HepG2 (cell line): ENCODE measurements around the gene ZNF490. TPM values are rescaled to one million over a fixed set of nuclear protein-coding genes. Genes with fewer than 3 reads are reported as not detected.
A peak's percentile ranks its signal among the peaks of the same experiment; 100 is the strongest.

ENCODE experiments used
- ATF4 ChIP-seq, 2 experiments: fragments of 450-650 bp in 1 of 2; sonication (generic) in 1 of 2; formaldehyde crosslinking; IDR thresholded peaks; 2 replicates each; pipeline versions ENCODE4 v1.5.0 to v1.8.0; 2020 to 2022; ENCODE audit warnings: mild to moderate bottlenecking in 1 of 2, missing genetic modification reagents in 1 of 2
- E2F1 ChIP-seq: sonication (generic); formaldehyde crosslinking; IDR thresholded peaks from 2 replicates; pipeline ENCODE4 v1.5.0; 2020; ENCODE audit warnings: missing genetic modification reagents
- JARID2 ChIP-seq: sonication (generic); formaldehyde crosslinking; IDR thresholded peaks from 2 replicates; pipeline ENCODE4 v1.8.1; 2023; ENCODE audit warnings: missing genetic modification reagents, inconsistent platforms; ENCODE audit not compliant: insufficient replicate concordance
- MAZ ChIP-seq, 2 experiments: sonication (generic) in 1 of 2; formaldehyde crosslinking in 1 of 2; IDR thresholded peaks; 2 replicates each; pipeline versions ENCODE4 v1.5.0 to v1.6.1; 2012 to 2020; ENCODE audit warnings: low read depth in 2 of 2, mild to moderate bottlenecking in 2 of 2, borderline replicate concordance in 1 of 2, improper control_type of control experiment in 1 of 2, low read length in 1 of 2, missing genetic modification reagents in 1 of 2, moderate library complexity in 1 of 2
- MYC ChIP-seq: sonication (generic); formaldehyde crosslinking; IDR thresholded peaks from 2 replicates; pipeline ENCODE4 v1.9.0; 2021; ENCODE audit warnings: missing genetic modification reagents, borderline replicate concordance
- PAWR ChIP-seq: sonication (generic); formaldehyde crosslinking; IDR thresholded peaks from 2 replicates; pipeline ENCODE4 v1.4.0; 2020; ENCODE audit warnings: missing genetic modification reagents, mild to moderate bottlenecking, borderline replicate concordance
- PITX1 ChIP-seq: sonication (generic); formaldehyde crosslinking; IDR thresholded peaks from 2 replicates; pipeline ENCODE4 v1.5.1; 2020; ENCODE audit warnings: mild to moderate bottlenecking, missing genetic modification reagents
- PPARG ChIP-seq: conservative IDR thresholded peaks from 2 replicates; pipeline ENCODE4 v1.6.1; 2016; ENCODE audit warnings: missing biosample characterization, missing genetic modification reagents
- PTBP1 ChIP-seq: fragments of 200-400 bp; formaldehyde crosslinking; IDR thresholded peaks from 2 replicates; pipeline ENCODE4 v1.6.1; 2018; ENCODE audit warnings: low read length, low read depth; ENCODE audit not compliant: poor library complexity, severe bottlenecking
- RBM39 ChIP-seq: fragments of 200-400 bp; formaldehyde crosslinking; IDR thresholded peaks from one replicate; pipeline ENCODE4 v1.6.1; 2018; ENCODE audit warnings: antibody characterized with exemption, mild to moderate bottlenecking, low read depth, low read length; ENCODE audit not compliant: poor library complexity, severe bottlenecking
- SALL2 ChIP-seq: sonication (generic); formaldehyde crosslinking; IDR thresholded peaks from 2 replicates; pipeline ENCODE4 v1.8.1; 2023; ENCODE audit warnings: mild to moderate bottlenecking, missing genetic modification reagents, inconsistent platforms
- TAF15 ChIP-seq: fragments of 200-400 bp; formaldehyde crosslinking; IDR thresholded peaks from one replicate; pipeline ENCODE4 v1.6.1; 2018; ENCODE audit warnings: mild to moderate bottlenecking, low read depth, low read length; ENCODE audit not compliant: poor library complexity, severe bottlenecking
- TCF7 ChIP-seq: sonication (generic); IDR thresholded peaks from 2 replicates; pipeline ENCODE4 v1.6.1; 2016; ENCODE audit warnings: antibody characterized with exemption, low read depth
- TFDP1 ChIP-seq: IDR thresholded peaks from 2 replicates; pipeline ENCODE4 v1.6.1; 2016; ENCODE audit warnings: missing compliant biosample characterization, missing genetic modification reagents, borderline replicate concordance
- ZNF564 ChIP-seq: sonication (generic); formaldehyde crosslinking; IDR thresholded peaks from 2 replicates; pipeline ENCODE4 v1.8.1; 2023; ENCODE audit warnings: mild to moderate bottlenecking, missing genetic modification reagents
- polyA plus RNA-seq, 8 experiments: library from polyadenylated mRNA; depleted of rRNA in 3 of 8; stranded (reverse) in 7 of 8; unstranded in 1 of 8; fragments of >200 nt; fragmentation: Illumina TruSeq in 4 of 8; extraction: Trizol in 4 of 8; gene quantifications; 2 replicates each; pipeline versions ENCODE4 v1.2.1 to v1.2.3, GENCODE V29; 2011 to 2016; ENCODE audit warnings: low read depth in 4 of 8, missing spikeins in 1 of 8, mixed read lengths in 1 of 8; ENCODE audit not compliant: insufficient read depth in 1 of 8
- total RNA-seq, 5 experiments: library from RNA; depleted of rRNA; stranded (reverse); fragments of >200 nt; fragmentation: Illumina TruSeq; extraction: Trizol; gene quantifications; 2 replicates each; pipeline ENCODE4 v1.2.3, GENCODE V29; 2016; ENCODE audit warnings: low read depth in 1 of 5
- TF ChIP-seq, protein P1 (sequence below): sonication (generic); formaldehyde crosslinking; IDR thresholded peaks from 2 replicates; pipeline ENCODE4 v1.4.0; 2020; ENCODE audit warnings: mild to moderate bottlenecking, low read depth, missing genetic modification reagents
- TF ChIP-seq, protein P2 (sequence below): sonication (generic); formaldehyde crosslinking; IDR thresholded peaks from 2 replicates; pipeline ENCODE4 v1.5.1; 2020; ENCODE audit warnings: mild to moderate bottlenecking, missing genetic modification reagents

Gene ZNF490
- total and polyA plus RNA-seq, 2 of the 13 experiments (the other 11 are each of a cell fraction or from before 2014, with no cell fraction given) = 1.3 to 2.9 TPM

GRCh38 chr19:12610540-12611360 is at the start of gene ZNF490, which contains the start of gene ZNF791 (continued):
- TF ChIP-seq MAZ (IDR thresholded peaks at IDR 0.05; ENCODE audit: borderline replicate concordance, low read depth, low read length) (0 out of 2 replicates have a peak, but pooled peaks have one; percentile 29), MAZ (CRISPR knock-in tag; IDR thresholded peaks at IDR 0.05; ENCODE audit: low read depth) (peak; percentile 60; the same call in 1 of the 2 replicates), MYC (CRISPR knock-in tag) (peak; percentile 62; the same call in 1 of the 2 replicates), ZNF564 (CRISPR knock-in tag) (no peak), PPARG (no peak; the same call in 1 of the 2 replicates), PTBP1 (no peak), PAWR (0 out of 2 replicates have a peak, but pooled peaks have one; percentile 52), PITX1 (CRISPR knock-in tag) (peak; percentile 74), TFDP1 (CRISPR knock-in tag) (peak; percentile 29; the same call in 1 of the 2 replicates), RBM39 (peak; percentile 50), JARID2 (no peak), SALL2 (CRISPR knock-in tag) (no peak; the same call in 1 of the 2 replicates), TCF7 (no peak), TAF15 (peak; percentile 55), ATF4 (CRISPR knock-in tag; IDR thresholded peaks at IDR 0.05) (no peak), E2F1 (CRISPR knock-in tag) (no peak)
- TF ChIP-seq, protein P1, sequence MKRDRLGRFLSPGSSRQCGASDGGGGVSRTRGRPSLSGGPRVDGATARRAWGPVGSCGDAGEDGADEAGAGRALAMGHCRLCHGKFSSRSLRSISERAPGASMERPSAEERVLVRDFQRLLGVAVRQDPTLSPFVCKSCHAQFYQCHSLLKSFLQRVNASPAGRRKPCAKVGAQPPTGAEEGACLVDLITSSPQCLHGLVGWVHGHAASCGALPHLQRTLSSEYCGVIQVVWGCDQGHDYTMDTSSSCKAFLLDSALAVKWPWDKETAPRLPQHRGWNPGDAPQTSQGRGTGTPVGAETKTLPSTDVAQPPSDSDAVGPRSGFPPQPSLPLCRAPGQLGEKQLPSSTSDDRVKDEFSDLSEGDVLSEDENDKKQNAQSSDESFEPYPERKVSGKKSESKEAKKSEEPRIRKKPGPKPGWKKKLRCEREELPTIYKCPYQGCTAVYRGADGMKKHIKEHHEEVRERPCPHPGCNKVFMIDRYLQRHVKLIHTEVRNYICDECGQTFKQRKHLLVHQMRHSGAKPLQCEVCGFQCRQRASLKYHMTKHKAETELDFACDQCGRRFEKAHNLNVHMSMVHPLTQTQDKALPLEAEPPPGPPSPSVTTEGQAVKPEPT = no peak
- TF ChIP-seq, protein P2, sequence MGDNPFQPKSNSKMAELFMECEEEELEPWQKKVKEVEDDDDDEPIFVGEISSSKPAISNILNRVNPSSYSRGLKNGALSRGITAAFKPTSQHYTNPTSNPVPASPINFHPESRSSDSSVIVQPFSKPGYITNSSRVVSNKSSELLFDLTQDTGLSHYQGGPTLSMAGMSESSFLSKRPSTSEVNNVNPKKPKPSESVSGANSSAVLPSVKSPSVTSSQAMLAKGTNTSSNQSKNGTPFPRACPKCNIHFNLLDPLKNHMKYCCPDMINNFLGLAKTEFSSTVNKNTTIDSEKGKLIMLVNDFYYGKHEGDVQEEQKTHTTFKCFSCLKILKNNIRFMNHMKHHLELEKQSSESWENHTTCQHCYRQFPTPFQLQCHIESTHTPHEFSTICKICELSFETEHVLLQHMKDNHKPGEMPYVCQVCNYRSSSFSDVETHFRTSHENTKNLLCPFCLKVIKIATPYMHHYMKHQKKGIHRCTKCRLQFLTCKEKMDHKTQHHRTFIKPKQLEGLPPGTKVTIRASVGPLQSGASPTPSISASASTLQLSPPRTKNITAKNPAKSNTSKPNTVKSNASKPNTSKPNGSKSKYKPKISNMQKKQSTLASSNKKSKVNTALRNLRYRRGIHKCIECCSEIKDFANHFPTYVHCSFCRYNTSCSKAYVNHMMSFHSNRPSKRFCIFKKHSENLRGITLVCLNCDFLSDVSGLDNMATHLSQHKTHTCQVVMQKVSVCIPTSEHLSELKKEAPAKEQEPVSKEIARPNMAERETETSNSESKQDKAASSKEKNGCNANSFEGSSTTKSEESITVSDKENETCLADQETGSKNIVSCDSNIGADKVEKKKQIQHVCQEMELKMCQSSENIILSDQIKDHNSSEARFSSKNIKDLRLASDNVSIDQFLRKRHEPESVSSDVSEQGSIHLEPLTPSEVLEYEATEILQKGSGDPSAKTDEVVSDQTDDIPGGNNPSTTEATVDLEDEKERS (CRISPR knock-in tag) = peak; percentile 91
